Hepatocyte (in vitro differentiated cells): ENCODE measurements around the gene MYL7. TPM values are rescaled to one million over a fixed set of nuclear protein-coding genes. Genes with fewer than 3 reads are reported as not detected.

Experiments used
- DNase-seq: peaks from one replicate; pipeline ENCODE4 v3.0.0-alpha.2; 2016; ENCODE audit warnings: low spot score
- H2AFZ ChIP-seq: fragments of 200-600 bp; sonication (generic); 2 replicates; pipeline ENCODE4 v1.6.0; 2016; ENCODE audit warnings: antibody characterized with exemption, mild to moderate bottlenecking
- H3K27ac ChIP-seq: fragments of 200-600 bp; sonication (generic); 2 replicates; pipeline ENCODE4 v1.5.1; 2016; ENCODE audit warnings: mild to moderate bottlenecking
- H3K27me3 ChIP-seq: fragments of 200-600 bp; sonication (generic); 2 replicates; pipeline ENCODE4 v1.6.1; 2016
- H3K36me3 ChIP-seq: fragments of 200-600 bp; sonication (generic); replicated peaks from 2 replicates; pipeline ENCODE4 v1.5.1; 2016; ENCODE audit warnings: low read depth; ENCODE audit not compliant: insufficient read depth
- H3K4me1 ChIP-seq: fragments of 200-600 bp; sonication (generic); 2 replicates; pipeline ENCODE4 v1.5.1; 2016; ENCODE audit warnings: mild to moderate bottlenecking, moderate library complexity; ENCODE audit not compliant: insufficient read depth
- H3K4me2 ChIP-seq: fragments of 200-600 bp; sonication (generic); 2 replicates; pipeline ENCODE4 v1.6.0; 2016
- H3K4me3 ChIP-seq: fragments of 200-600 bp; sonication (generic); 2 replicates; pipeline ENCODE4 v1.5.1; 2016; ENCODE audit warnings: mild to moderate bottlenecking
- H3K79me2 ChIP-seq: fragments of 200-600 bp; sonication (generic); 2 replicates; pipeline ENCODE4 v1.6.0; 2017; ENCODE audit warnings: mild to moderate bottlenecking
- H3K9me2 ChIP-seq: fragments of 200-600 bp; sonication (generic); replicated peaks from 2 replicates; pipeline ENCODE4 v1.6.0; 2017; ENCODE audit warnings: mild to moderate bottlenecking; ENCODE audit not compliant: insufficient read depth
- H3K9me3 ChIP-seq: fragments of 200-600 bp; sonication (generic); 2 replicates; pipeline ENCODE4 v1.5.1; 2016; ENCODE audit warnings: low read depth, mild to moderate bottlenecking
- H4K20me1 ChIP-seq: fragments of 200-600 bp; sonication (generic); 2 replicates; pipeline ENCODE4 v1.6.0; 2016; ENCODE audit warnings: mild to moderate bottlenecking; ENCODE audit not compliant: insufficient read depth, poor library complexity, severe bottlenecking
- CTCF ChIP-seq: fragments of 200-600 bp; sonication (generic); IDR thresholded peaks from 2 replicates; pipeline ENCODE4 v1.5.1; 2016; ENCODE audit warnings: antibody characterized with exemption, mild to moderate bottlenecking; ENCODE audit not compliant: poor library complexity
- EZH2 ChIP-seq: fragments of 200-600 bp; sonication (generic); IDR thresholded peaks from 2 replicates; pipeline ENCODE4 v1.6.1; 2016; ENCODE audit warnings: antibody characterized with exemption, mild to moderate bottlenecking, borderline replicate concordance
- EZH2phosphoT487 ChIP-seq: fragments of 200-600 bp; sonication (generic); IDR thresholded peaks from one replicate; pipeline ENCODE4 v1.6.1; 2018; ENCODE audit warnings: antibody characterized with exemption, mild to moderate bottlenecking, low read depth, moderate library complexity; ENCODE audit not compliant: unreplicated experiment, severe bottlenecking
- WGBS: methylation state at CpG from one replicate; pipeline ENCODE4 v1.1.6; 2016; ENCODE audit warnings: low lambda C conversion rate; ENCODE audit errors: missing lambda C conversion rate; 5-methylcytosine and 5-hydroxymethylcytosine counted together
- polyA plus RNA-seq: library from polyadenylated mRNA; unstranded; fragments of >200 nt; fragmentation: Nextera tagmentation; extraction: Ambion mirVana; gene quantifications from 2 replicates; pipeline ENCODE4 v1.2.1, GENCODE V29; 2016
- total RNA-seq: library from RNA; depleted of rRNA; stranded (reverse); fragments of >200 nt; gene quantifications from 2 replicates; pipeline ENCODE4 v1.2.3, GENCODE V29; 2014

Gene MYL7
- total and polyA plus RNA-seq, 2 experiments from 2014 or later = 5.2 to 8.9 TPM

- H3K4me2 ChIP-seq = no peak overlapping the region
- no peaks in the 10 kb centered on the region for H4K20me1 ChIP-seq
- DNase-seq = no peak
- H3K27me3 ChIP-seq = no peaks in the 10 kb centered on the region
- H3K4me3 ChIP-seq = no peak overlapping the region
- H3K27ac ChIP-seq = no peak overlapping the region
- no peaks in the 10 kb centered on the region for H3K36me3 ChIP-seq
- H3K9me3 ChIP-seq = no peaks in the 10 kb centered on the region
- H3K79me2 ChIP-seq = no peaks in the 10 kb centered on the region
- TF ChIP-seq EZH2 (no peak), CTCF (no peak), EZH2phosphoT487 (no peak)
- H3K4me1 ChIP-seq = no peaks in the 10 kb centered on the region
- H2AFZ ChIP-seq = no peak overlapping the region
- WGBS = 91% methylated on average over 39 of the region's 41 CpGs
- H3K9me2 ChIP-seq = no peaks in the 10 kb centered on the region
Measured at GRCh38 chr7:44112231-44112996, 28.7 kb downstream of the MYL7 start.

- Histone ChIP-seq H3K36me3 (no peaks in the 10 kb centered on the region), H3K79me2 (no peaks in the 10 kb centered on the region)
- TF ChIP-seq CTCF (no peak), EZH2phosphoT487 (no peak), EZH2 (no peak)
Measured at GRCh38 chr7:44111761-44112160, 29.4 kb downstream of the MYL7 start.

GRCh38 chr7:44110719-44111635, 30.2 kb downstream of the MYL7 start:
- Histone ChIP-seq H2AFZ (no peak overlapping the region), H3K27me3 (no peaks in the 10 kb centered on the region), H3K4me1 (no peaks in the 10 kb centered on the region), H3K4me2 (no peak overlapping the region), H3K27ac (no peak overlapping the region), H3K9me2 (no peaks in the 10 kb centered on the region), H3K9me3 (no peaks in the 10 kb centered on the region), H3K4me3 (no peak overlapping the region), H4K20me1 (no peaks in the 10 kb centered on the region), H3K79me2 (no peaks in the 10 kb centered on the region), H3K36me3 (no peaks in the 10 kb centered on the region)
- WGBS = 87% methylated on average over 24 of the region's 27 CpGs
- no peak for DNase-seq
- TF ChIP-seq EZH2 (no peak), EZH2phosphoT487 (no peak)

More at GRCh38 chr7:44111761-44112160, 29.4 kb downstream of the MYL7 start:
- DNase-seq = no peak
- Histone ChIP-seq H3K27me3 (no peaks in the 10 kb centered on the region), H3K4me3 (no peak overlapping the region), H3K4me1 (no peaks in the 10 kb centered on the region), H3K27ac (no peak overlapping the region), H3K4me2 (no peak overlapping the region), H4K20me1 (no peaks in the 10 kb centered on the region), H3K9me3 (no peaks in the 10 kb centered on the region), H2AFZ (no peak overlapping the region), H3K9me2 (no peaks in the 10 kb centered on the region)
- WGBS = 93% methylated on average over 16 of the region's 16 CpGs
